COLO829 (cell line): ENCODE measurements around the gene MYBPC2.

Source experiments
- DNase-seq: peaks from one replicate; pipeline ENCODE4 v3.0.0; 2012; ENCODE audit warnings: low spot score

MYBPC2 gene

DNA sequence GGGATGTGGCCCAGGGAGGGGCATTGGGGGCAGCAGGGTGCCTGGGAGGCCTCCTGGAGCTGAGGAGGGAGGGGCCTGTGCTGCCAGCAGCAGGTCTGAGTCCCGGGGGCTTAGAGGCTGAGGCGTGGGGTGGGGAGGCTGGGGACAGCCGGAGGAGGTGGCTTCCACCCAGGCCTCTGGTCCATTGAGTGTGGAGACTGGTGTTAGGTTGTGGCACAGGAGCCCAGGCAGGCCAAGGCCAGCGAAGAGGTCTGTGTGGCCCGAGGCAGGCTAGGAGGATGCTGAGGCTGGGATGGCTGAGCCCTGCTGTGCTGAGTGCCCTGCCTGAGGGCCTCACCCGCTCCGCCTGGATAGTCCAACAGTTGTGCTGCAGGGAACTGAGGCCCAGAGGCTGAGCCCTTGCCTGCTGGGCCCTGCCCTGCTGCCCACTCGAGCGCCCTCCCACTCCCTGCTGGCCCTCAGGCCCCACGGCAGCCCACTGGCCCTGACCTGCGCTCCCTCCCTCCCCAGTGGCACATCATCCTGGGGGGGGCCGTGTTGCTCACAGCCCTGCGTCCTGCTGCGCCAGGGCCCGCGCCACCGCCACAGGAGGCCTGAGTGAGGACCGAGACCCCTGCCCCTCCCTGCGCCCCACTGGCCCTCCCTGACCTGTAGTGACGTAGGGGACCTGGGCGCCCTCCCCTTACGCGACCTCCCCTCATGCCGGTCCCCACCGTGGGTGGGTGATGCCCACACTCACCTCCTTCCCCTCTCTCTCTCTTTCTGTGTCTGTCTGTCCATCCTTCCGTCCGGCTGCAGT, 48.9 kb downstream of the MYBPC2 start:
- DNase-seq = no peak

DNA sequence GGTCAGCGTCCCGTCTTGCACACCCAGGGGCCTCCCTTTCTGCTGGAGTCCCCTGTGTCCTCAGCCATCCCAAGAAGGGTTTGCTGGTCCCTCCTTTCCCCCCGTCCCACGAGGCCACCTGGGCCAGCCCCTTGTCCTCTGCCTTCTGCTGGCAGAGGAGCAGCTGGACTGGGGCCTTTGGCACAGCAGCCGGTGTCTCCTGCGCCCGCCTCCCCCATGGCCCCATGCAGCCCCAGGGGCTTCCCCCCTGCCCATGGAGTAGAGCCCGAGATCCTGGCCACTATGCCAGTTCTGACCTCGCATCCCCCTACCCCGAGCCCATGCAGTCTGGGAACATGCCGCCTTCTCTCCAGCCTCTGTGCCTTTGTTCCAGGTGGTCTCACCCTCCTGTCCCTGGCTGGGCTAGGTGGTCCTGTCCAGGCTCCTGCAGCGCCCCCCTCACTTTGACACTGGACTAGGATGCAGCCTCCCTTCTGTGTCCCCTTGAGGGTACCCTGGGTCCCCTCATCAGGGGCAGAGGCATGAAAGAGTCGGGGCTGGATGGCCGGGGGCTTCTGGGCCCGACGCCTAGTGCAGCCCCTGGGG, 49.7 kb downstream of the MYBPC2 start:
- no peak for DNase-seq

DNA sequence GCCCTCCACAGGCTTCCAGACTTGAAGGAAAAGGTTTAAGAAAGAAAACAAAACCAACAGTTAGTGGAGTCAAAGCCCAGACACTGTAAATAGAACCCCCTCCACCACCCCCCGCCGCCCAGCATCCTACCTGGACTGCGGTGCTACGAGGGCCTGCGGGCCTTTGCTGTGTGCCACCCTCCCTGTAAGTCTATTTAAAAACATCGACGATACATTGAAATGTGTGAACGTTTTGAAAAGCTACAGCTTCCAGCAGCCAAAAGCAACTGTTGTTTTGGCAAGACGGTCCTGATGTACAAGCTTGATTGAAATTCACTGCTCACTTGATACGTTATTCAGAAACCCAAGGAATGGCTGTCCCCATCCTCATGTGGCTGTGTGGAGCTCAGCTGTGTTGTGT, 50.2 kb downstream of the MYBPC2 start:
- DNase-seq = no peak

DNA sequence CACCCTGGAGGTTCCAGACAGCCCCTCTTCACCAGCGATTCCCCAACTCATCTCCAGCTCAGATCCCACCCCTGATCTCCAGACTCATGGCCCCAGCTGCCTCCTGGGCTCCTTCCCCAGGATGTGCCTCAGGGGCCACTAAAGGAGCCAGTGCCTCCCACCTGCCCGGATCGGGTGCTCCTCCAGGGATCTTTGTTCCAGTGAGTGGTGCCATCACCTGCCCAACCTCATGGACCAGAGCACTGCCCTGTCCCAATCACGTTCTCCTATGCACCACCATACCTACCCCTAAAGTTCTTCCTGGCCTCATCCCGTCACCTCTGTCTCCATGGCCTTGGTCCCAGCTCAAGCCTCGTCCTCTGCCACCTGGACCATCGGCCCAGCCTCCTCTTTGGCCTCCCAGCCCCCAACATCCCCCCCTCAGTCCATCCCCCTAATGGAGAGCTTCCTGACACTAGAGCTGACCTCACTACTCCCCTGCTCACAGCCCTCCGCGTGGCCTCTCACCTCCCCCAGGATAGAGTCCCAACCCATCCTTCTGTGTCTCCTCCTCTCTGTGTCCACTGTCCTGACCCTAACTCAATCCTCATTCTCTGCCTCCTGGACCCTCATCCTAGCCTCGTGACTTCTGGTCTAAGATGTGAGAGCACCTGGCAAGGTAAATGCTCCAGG, 52.7 kb downstream of the MYBPC2 start:
- DNase-seq = no peak

DNA sequence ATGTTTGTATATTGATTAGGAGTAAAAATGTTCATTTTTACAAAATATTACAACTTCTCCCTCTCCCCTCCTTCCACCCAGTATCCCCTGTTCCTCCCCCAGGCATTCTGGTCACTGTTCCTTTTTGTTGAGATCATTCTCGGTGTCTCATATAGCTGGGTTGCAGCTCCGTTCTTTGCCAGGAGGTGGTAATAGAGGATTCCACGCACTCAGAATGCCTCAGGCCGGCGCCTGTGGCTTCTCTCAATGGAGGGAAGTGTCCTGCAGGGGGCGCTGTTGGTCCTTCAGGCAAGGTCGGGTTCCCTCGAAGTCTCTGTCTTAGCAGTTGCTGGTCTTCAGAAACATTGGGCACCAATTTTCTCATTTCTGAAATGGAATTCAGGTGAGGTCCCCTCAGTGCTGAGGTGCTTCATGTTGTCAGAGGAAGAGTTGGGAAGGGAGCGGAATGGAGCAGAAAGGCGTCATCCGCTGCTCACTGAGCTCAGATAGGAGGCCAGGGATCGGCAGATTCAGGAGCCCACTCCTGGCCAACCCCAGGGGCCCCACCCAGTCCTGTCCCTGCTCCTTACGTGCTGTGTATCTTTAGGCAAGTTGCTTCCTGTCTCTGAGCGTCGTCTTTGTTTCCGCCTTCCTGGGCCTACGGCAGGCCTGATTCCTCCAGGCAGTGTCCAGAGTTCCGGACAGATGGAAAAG, 54.3 kb downstream of the MYBPC2 start:
- no peak for DNase-seq

DNA sequence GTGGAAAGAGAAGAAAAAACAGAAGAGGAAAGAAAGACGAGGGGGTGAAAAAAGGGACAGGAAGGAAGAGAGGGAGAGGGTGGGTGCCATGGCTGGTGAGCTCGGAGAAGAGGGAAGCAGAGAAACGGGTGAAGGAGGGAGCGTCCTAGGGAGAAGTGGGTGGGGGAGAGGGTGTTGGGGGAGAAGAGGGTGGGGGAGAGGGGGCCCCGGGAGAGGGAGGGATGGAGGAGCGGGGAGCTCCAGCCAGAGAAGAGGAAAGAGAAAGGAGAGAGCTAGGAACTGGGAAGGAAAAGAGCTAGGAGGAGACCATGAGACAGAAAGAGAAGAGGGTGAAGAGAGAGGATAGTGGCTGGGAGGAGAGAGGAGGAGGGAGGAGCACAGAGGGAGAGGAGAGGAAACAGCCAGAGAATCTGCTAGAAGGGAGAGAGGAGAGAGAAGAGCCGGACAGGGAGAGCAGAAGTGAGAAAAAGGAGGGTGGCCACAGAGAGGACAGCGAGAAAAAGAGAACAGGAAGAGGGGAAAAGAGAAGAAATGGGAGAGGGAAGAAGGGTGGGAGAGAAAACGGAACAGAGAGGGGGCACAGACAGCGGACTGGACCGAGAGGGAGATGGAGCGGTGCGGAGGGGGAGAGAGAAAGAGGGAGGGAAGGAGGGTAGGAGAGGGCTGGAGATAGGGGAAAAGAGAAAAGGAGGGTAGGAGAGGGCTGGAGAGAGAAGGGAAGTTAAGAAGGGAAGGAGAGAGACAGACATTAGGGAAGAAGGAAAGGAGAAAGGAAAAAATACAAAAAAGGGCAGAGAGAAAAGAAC, 55.9 kb downstream of the MYBPC2 start:
- no peak for DNase-seq

DNA sequence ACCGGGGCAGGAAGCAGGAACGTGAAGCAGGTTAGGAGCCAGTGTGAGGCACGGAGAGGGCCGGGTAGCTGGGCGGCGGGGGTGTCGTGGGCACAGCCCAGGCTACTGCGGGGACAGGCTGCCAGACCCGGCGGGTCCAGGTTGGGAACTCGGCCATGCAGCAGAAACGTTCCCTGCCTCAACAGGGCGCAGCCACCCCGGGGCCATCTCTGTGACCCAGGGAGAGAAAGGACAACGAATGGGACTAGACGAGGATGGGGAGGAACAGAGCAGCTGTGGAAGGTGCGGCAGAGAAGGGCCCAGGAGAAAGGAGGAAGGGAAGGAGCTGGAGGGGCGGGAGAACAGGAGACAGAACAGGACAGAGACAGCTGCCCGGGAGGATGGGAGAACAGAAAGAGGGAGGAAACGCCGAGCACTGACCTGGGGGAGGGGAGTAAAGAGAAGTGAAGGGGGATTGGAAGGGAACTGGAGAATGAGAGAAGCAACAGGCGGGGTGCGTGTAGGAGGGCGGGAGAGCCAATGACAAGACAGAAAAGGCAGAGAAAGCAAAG, 56.8 kb downstream of the MYBPC2 start:
- no peak for DNase-seq

DNA sequence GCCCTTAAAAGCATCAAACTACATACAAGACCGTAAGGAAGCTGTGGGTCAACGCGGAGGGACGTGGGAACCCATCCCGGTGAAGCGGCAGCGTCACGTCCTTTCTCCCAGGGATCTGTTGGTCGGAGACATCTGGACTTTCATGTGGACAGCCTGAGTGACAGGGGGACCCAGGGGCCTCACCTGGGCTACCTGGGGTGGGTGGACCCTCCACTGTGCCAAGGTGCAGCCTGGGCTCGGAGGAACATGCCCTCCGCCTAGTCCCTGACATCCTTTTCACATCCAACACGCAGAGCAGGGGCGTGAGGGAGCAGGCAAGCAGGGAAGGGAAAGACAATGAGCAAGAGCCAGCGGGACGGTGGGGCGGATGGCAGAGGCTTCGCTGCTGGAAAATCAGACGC, 57.7 kb downstream of the MYBPC2 start:
- no peak for DNase-seq

DNA sequence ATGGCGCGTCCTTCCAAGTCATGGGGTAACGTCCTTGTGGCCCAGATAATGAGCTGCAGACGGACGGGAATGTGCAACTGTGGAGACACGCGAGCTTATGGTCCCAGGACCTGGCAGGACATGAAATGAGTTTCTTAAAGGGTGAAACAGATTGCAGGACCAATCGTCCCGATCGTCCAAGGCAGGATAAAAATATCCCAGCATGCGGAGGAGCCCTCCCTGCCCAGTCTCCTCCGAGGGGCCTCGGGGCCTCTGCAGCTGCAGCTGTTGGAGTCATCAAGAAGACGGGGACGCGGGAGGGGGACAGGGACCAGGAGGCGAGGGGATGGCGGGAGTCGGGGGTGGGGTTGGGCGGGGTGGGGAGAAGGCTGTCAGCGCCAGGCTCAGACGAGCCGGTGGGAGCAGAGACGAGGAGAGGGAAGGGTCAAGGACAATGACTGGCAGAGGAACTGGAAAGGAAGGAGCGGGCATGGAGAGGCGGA, 58.3 kb downstream of the MYBPC2 start:
- no peak for DNase-seq

DNA sequence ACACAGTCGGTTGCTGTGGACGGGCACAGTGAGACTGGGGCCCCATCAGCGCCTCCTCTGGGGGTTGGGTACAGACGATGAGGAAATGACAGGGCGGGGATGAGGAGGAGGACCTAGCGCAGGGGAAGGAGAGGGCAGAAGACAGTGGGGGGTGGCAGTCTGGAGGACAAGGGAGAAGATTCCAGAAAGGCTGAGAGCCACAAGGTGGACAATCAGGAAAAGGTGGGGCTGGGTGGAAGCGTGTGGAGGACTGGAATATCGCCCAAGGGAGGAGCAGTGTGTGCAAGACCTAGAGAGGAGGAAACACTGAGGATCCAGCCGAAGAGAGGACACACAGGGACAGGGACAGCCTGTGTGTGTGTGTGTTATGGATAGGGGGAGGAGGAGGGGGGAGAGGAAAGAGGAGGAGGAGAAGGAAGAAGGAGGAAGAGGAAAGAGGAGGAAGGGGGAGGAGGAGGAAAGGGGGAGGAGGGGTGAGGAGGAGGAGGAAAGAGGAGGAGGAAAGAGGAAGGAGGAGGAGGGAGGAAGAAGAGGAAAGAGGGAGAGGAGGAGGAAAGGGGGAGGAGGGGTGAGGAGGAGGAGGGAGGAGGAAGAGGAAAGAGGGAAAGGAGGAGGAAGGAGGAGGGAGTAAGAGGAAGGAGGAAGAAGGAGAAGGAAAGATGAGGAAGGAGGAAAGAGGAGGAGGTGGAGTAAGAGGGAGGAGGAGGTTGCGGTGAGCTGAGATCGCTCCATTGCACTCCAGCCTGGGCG, 59.8 kb downstream of the MYBPC2 start:
- no peak for DNase-seq

DNA sequence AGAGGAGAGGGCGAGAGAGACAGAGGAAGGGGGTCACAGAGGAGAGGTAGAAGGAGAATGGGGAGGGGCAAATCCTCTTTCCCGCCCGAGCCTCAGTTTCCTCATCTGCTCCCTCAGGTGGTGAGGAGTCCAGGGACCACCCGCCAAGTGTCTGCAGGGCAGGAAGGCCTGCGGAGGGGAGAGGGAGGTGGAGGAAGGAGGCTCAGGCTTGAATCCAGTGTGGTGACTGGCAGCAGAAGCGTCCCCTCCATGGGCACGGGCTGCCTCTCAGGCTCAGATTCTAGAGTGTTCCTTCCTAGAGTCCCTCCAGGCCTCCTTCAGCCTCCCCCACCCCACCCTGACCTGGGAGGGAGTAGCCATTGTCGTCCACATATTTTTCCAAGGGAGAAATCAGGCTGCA, 60.5 kb downstream of the MYBPC2 start:
- no peak for DNase-seq

DNA sequence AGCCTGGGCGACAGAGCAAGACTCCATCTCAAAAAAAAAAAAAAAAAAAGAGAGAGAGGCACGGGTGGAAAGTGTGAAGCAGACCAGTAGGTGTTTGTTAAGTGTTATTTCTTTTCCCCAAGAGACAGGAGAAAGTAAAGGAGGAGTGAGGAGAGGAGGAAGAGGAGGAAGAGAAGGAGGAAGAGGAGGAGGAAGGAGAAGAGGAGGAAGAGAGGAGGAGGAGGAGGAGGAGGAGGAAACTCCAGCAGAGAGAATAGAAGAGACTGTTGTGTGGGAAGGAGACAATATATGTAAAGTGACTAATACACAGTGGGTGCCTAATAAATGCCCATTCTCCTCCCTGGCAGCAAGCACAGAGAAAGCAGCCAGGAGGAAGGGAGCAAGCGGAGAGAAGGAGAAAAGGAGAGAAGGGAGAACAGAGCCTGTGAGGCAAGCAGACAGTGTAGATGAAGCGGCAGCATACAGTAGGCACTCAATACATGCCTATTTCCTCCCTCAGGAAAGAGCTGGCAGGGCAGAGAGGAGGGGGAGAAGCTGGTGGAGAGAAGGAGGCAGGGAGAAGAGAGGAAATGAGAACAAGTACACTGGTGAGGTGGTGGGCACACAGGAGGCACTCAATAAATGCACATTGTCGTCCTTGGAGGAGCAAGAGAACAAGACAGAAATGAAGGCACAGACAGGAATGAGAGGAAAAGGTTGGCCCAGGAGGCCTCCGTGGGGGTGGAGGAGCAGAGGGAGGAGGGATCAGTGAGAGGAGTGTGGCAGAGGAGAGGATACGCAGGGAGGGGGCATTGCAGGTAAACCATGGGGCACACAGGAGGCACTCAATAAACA, 61.7 kb downstream of the MYBPC2 start:
- DNase-seq = no peak

DNA sequence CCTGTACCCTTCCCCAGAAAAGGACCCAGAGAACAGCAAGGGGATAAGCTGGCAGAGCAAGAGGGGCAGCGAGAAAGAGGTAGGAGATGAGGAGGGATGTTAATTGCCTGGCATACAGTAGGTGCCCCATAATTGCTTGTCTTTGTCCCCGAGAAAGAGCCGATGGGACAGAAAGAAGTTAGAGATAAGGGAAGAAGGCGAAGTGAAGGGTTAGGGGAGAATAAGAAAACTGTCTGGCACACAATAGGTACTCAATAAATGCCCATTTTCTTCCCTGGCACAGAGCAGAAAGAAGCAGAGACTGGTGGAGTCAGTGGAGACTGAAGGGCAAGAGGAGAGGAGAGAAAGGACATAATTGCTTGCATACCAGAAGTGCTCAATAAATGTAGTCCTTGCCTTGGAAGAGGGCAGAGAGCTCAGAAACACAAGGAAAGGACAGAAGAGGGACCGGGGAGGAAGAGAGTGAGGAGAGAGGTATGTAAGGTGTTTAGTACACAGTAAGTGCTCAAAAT, 62.4 kb downstream of the MYBPC2 start:
- no peak for DNase-seq

DNA sequence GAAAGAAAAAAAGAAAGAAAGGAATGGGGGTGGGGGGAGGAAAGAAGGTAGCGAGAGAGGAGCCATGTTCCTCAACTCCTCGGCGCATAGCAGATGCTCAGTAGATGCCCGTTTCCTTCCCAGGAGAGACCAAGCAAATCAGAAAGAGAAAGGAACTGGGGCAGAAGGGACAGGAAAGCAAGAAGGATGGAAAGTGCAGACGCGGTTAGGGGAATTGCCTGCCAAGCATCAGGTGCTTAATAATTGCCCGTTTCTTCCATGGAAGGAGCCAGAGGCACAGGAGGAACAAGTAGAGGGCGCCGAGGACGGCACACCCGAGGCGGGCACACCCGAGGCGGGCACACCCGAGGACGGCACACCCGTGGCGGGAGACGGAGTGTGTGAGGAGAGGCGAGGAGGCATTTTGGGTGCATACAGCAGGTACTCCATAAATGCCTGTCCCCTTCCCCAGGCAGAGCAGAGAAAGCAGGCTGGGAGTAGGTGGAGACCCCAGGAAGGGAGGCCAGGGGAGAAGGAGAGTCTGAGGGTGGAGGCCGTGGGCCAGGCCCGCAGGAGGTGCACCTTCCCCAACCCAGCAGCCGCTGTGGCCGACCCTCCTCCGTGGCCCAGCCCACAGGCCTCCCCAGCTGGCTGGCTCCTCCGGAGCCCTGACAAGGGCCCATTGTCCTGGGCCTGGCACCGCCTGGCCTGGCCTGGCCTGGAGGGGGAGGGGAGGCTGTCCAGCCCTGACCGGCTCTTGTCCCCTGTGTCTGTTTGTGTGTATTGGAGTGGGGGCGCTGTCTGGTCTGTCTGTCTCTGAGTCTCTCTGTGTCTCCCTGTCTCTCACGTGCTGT, 63.7 kb downstream of the MYBPC2 start:
- DNase-seq = peak; percentile 82

DNA sequence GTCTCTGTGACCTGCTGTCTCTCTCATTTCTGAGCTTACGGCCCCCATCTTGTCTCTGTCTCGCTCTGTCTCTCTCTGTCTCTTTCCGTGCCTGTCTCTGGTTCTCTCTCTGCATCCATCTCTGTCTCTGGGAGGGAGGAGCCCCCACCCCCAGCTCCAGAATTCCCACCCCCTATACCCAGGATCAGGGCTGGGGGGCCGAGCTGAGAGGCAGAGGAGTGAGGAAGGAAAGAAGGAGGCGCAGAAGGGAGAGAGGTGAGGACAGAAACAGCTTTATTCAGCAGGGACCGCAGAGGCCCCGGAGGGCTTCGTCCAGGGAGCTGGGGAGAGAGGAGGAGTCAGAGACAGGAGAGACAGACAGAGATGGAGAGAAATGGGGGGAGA, 64.3 kb downstream of the MYBPC2 start:
- DNase-seq = peak; percentile 31

DNA sequence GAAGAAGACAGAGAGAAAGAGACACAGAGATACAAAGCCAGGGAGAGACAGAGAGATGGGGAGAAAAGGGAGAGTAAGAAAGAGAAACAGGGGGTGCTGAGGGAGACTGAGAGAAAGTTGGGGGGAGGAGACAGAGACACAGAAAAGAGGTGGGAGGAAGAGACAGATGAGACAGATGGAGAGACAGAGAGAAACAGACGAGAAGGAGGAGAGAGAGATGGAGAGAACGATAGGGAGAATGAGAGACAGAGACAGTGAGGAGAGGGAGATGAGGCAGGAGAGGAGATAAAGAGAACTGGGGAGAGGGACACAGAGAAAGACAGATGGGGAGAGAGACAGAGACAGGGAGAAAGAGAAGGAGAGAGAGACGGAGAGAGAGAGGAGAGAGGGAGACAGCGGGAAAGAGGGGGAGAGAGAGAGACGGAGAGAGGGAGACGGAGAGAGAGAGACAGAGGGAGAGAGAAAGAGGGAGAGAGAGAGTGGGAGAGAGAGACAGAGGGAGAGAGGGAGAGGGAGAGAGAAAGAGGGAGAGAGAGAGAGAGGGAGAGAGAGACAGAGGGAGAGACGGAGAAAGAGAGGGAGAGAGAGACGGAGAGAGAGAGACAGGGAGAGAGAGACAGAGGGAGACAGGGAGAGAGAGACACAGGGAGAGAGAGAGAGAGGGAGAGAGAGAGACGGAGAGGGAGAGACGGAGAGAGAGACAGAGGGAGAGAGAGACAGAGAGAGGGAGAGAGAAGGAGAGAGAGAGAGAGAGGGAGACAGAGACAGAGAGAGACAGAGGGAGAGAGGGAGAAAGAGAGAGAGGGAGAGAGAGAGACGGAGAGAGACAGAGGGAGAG, 65.7 kb downstream of the MYBPC2 start:
- DNase-seq = no peak

DNA sequence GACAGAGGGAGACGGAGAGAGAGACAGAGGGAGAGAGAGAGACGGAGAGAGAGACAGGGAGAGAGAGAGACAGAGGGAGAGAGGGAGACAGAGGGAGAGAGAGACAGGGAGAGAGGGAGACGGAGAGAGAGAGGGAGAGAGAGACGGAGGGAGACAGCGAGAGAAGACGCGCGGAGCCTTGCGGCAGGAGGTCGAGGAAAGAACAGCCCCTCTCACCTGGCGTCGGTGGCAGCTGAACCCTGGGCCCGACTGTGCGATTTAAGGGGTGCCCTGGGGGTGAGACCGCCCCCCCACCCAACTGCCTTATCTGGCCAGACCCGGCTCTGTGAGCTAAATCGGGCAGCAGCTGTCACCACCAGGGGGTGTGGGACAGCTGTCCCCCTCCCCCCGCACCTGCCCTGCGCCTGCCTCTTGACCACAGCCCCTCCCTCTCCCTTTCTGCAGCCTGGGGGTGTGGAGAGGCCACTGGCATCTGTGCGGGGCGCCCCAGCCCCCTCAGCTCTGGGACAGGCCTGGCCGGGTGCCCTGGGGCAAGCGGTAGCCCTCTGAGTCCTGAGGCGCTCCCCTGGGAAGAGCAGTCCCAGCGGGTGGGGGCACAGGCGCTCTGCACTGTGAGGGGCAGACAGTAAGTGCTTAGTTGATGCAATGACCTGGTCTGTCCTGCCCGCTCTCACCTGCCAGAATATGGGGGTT, 67.5 kb downstream of the MYBPC2 start:
- DNase-seq = no peak
